Measurements from ENCODE around the gene GRAMD4. TPM values are rescaled to one million over a fixed set of nuclear protein-coding genes. Genes with fewer than 3 reads are reported as not detected.

Gene GRAMD4
- total RNA-seq, 1 experiment from 2014 or later: 19.8 TPM

GRCh38 chr22:46678003-46678657 lies 57.9 kb downstream of the GRAMD4 start:
- Histone ChIP-seq H2BK20ac (ENCODE audit: low read depth, low read length, poor library complexity, severe bottlenecking) (no peak overlapping the region), H4K8ac (replicated peaks; ENCODE audit: insufficient read length, low read depth, low read length) (no peak overlapping the region), H2BK12ac (ENCODE audit: insufficient read length, low read depth, low read length) (no peak overlapping the region), H3K9ac (ENCODE audit: extremely low read depth, insufficient read length, low read length) (no peak overlapping the region), H3K4me1 (ENCODE audit: insufficient read depth, low read length) (no peaks in the 10 kb centered on the region; the same call in 1 of the 2 replicates), H3K79me2 (ENCODE audit: insufficient read depth, low read length) (no peaks in the 10 kb centered on the region), H3K27ac (ENCODE audit: insufficient read length, low read depth, low read length) (no peak overlapping the region), H2AFZ (ENCODE audit: low read length) (no peak overlapping the region), H3K4ac (ENCODE audit: low read depth, low read length) (no peak overlapping the region), H3K9me3 (ENCODE audit: control insufficient read depth, low read depth, low read length) (no peaks in the 10 kb centered on the region), H3K4me2 (ENCODE audit: insufficient read depth, insufficient read length, low read length) (no peak overlapping the region), H3K18ac (ENCODE audit: insufficient read length, low read depth, low read length) (no peak overlapping the region), H3T11ph (ENCODE audit: low read length) (no peak overlapping the region), H4K91ac (ENCODE audit: insufficient read length, low read depth, low read length) (no peak overlapping the region), H4K20me1 (ENCODE audit: control insufficient read depth, insufficient read depth, insufficient read length) (no peaks in the 10 kb centered on the region), H4K5ac (ENCODE audit: insufficient read length, low read depth, low read length) (no peak overlapping the region), H2AK5ac (ENCODE audit: insufficient read length, low read length) (no peak overlapping the region), H3K56ac (ENCODE audit: insufficient read length, low read depth, low read length) (no peak overlapping the region), H3K27me3 (ENCODE audit: insufficient read depth, low read length) (no peaks in the 10 kb centered on the region), H3K14ac (ENCODE audit: insufficient read depth, low read length) (no peak overlapping the region), H2BK120ac (ENCODE audit: low read depth, low read length, poor library complexity, severe bottlenecking) (no peak overlapping the region), H2BK15ac (ENCODE audit: low read depth, low read length) (no peak overlapping the region), H3K23ac (ENCODE audit: insufficient read length, low read depth, low read length) (no peak overlapping the region), H3K23me2 (ENCODE audit: insufficient read length, low read depth, low read length, poor library complexity, severe bottlenecking) (no peaks in the 10 kb centered on the region), H2BK5ac (ENCODE audit: insufficient read length, low read length) (no peak overlapping the region), H3K79me1 (ENCODE audit: insufficient read depth, low read depth, low read length, poor library complexity, severe bottlenecking) (no peaks in the 10 kb centered on the region)
- no CpG with 5 or more reads among the region's 31 CpGs for WGBS (ENCODE audit: extremely low coverage, insufficient read length, low lambda C conversion rate)
- Mint-ChIP-seq H3K9me3 (no peaks in the 10 kb centered on the region), H3K27ac (peak overlapping the region in 2 of 3 experiments; percentile 65 to 85; a peak in 3 of 7 replicates), H3K4me3 (no peak overlapping the region), H3K4me1 (0 out of 4 replicates have a peak, but pooled peaks cover 0 to 3% of the 10 kb centered on the region in 2 experiments), H3K36me3 (ENCODE audit: insufficient read depth in 1 of 3, low read depth in 3 of 3) (0 out of 7 replicates have a peak, but pooled peaks cover 0 to 3% (median 0%) of the 10 kb centered on the region in 3 experiments), H3K27me3 (ENCODE audit: low read depth) (no peaks in the 10 kb centered on the region)
- TF ChIP-seq CTCF (conservative IDR thresholded peaks at IDR 0.05): no peak
- DNase-seq: no peak

Measured in H9 (cell line).